COLO668 (cell line): Measurements from ENCODE around the gene FARS2.

Experiments
- DNase-seq: peaks from one replicate; lab custom pipeline; 2025; ENCODE audit not compliant: unreplicated experiment; lab: John Stamatoyannopoulos, UW

The FARS2 gene

DNA sequence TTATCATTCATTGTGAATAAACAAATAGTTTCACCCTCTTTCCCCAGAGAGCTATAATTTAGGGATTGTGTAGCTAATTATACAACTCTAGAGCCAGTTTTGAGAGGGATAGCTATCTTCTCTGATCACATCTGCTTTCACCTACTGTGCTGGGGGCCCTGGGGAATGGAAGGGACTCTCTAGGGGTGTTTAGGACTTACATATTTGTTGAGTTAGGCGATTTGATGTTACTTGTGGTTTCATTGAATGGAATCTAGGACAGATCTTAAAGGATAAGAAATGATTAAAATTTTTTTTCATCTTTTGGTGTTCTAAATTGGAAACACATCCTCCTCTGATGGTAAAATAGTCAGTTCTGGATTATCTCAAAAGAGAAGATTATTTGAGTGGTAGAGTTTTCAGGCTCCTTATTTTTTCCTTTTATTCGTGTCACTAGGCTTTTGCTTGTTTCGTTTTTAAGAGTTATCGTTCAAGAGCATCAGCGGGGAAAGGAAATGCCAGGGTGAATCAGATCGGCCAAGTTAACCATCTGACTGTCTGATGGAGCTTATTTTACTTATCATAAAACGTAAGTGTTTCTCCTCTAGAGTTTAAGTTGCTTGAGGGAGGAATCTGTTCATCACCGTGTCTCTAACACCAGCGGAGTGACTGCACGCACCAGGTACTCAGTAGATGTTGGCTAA lies 236.7 kb downstream of the FARS2 start:
- DNase-seq: no peak

DNA sequence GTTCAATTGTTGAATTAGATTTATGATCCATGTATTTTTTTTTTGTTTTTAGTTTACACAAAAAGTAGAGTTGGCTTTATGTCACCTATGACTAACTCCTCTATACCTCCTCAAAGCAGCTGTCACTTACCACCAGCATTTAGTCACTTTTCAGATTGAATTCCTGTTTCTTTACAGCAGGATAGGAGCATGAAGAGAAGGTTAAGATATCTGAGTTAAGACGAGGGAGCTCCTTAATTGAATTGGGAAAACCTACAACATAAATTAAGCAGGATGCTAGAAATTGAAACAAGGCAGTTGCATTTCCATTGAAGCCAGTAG lies 237.2 kb downstream of the FARS2 start:
- no peak for DNase-seq

DNA sequence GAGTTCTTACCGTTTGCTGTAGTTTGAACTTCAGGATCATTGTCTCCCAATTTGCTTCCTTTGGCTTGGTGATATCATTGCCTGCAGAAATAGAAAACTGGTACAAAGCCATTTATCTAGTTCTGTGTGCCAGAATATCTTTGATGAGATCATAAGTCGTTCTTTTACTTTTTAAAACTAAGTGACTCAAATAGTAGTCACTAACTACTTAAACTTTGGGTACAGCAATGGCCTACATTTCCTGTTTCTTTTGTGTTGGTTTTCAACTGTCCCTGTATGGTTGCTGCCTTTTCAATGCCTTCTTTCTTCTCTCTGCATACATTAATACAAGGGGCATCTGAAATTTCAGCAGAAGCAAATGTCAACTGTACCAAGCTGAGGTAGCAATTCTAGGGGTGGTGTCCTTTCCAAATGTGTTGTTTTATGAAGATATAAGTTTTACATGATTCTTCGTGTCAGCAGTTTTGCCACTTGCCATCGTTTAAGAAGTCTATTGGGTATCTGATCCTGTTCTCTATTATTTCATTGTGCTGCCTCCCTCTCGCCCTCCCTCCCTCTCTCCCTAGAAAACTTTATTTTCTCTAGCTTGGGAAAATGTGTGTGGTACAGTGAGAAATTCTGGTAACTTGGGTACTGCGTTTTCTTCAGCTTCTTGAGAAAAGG lies 238.5 kb downstream of the FARS2 start:
- no peak for DNase-seq

DNA sequence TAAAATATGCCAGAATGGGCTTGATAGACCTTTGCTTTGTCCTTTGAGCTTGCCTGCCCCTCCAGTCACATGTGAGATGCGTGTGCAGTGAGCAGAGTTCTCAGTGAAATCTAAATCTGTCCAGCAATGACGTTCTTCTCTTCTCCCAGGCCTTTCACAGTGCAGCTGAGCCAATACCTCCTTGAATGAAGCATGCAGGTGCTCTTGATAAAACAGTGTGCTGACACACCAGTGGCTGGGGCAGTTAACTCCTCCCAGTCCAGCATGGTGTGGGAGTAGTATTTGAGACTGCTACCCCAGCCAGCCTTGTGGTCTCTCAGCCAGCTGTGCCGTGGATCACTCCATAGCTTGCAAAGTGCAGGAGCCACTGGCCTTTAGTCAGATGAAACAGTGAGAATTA lies 240.5 kb downstream of the FARS2 start:
- peak; percentile 46 for DNase-seq

DNA sequence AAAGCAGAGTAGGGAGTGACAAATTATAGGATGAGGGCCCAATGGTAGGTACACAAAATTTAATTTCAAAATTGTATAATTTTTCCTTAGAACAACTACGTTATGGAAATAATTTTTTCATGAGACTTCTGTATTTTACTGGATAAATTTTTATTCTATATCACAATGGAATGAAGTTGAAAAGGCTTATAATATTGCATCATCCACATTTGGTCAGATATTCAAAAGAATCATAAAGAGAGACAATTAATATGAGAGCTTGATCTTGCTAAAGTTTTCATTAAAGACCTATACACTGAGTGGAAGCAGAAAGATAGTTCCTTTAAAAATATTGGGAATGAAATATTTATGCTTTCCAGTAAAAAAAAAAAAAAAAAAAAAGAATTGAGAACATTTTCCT lies 242.8 kb downstream of the FARS2 start:
- DNase-seq: no peak

DNA sequence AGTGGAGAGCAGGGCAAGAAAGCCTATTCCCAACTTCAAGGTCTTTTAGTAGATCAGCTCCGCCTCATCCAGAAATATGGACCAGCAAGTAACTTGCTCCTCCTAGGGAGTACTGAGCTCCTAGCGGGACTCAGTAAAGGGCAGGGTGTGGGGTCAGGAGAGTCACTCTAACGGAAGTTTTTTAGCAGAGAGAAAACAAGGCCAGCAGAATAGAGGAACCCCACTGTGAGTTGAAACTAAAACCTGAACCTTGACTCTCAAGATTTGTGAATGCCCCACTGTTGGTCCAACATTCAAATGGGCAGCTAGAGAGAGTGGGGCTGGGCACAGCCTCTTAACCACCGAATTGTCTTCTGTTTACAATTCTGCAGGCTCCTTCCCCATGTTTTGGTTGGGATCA lies 244.8 kb downstream of the FARS2 start:
- DNase-seq: no peak

DNA sequence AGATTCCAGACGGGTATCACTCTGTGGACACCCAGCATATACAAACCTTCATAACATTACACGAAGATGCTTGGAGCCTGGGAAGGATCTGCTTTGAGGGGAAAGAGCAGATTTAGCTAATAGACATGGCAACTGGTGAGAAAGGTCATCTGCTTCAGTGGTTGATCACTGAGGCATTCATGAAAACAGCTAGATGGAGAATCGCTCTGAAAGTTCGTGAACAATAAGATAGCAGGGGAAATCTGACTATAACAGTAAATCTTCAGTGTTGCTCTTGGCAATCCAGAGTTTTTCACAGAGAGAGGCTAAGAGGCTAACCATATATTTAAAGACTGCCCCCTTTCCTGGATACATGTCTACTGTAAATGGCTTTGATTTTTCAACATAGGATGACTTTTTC lies 245.3 kb downstream of the FARS2 start:
- DNase-seq: no peak

DNA sequence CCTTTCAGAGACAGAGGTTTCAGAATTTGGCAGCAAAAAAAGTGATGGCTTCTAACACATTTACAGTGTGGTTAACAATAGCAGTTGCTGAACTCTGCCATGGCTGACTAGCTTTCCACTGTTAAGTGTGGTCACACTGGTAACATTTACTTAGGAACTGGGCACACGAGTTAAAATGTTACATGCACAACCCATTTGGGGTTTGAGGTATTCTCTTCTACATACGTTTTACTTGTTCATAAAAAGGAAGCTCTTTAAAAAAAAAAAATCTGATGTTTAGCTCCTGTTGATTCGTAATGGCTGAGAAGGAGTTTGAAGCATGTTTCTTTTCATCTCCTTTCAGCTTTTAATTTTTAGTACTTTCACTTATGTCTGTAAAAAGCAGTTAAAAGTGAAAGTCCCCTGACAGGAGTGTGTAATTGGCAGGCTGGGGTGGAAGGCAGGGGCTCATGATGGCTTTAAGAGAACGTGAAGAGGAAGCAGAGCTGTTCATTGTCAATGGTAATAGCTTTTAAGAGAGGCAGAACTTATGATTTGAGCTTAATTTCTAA lies 245.9 kb downstream of the FARS2 start:
- DNase-seq: no peak

DNA sequence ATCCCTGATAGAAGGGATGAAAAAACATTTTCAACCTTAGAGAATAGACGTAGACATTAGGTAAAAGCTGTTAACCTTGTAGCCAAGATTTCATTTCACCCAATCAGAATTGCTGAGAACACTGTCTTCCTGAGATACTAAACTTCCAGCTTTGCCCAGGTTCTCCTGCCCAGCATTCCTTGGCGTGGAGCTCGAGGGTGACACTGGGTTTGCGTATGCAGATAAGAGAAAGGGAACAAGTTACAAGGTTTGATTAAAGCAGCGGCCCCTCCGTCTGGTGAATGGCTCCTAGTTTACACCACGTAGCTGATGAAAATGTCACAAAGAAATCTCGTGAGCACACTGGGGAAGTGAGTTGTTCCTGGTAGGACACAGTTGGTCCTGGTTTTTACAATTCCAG lies 247.8 kb downstream of the FARS2 start:
- DNase-seq: no peak

DNA sequence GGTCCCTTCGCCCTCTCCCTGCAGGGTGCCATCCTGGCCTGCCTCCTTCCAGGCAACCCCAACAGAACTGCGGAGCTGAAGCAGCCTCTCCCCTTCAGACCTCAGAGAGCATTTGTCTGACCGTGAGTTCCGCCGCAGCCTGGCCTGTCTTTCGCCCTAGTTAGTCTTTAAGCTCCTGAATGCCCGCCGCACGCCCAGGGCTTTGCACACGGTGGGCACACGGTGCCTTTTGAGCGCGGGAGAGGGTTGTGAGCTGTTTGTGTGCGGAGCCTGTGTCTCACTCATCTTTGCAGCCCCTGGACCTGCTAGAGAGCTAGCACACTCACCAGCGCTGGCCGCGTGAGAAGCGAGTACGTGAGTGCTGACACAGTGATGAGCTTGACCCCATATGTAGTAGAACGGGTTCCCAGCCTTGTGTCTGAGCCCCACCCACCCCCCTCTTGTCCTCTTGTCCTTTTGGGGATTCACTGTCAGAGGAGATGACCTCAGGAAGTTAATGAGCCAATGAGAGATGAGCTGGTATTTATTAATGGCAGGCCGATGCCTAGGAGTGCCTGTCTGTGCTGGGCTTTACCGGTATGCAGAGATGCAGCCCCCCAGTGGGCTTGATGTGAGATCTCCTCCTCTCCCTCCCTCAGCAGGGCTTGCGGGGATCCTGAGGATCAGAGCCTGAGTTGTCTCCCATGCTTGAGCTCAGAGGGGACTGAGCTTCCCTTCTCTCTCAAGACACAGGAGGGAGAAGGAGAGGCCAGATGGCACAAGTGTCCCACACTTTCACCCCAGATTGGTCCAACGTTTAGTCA lies 249.2 kb downstream of the FARS2 start:
- DNase-seq: no peak

DNA sequence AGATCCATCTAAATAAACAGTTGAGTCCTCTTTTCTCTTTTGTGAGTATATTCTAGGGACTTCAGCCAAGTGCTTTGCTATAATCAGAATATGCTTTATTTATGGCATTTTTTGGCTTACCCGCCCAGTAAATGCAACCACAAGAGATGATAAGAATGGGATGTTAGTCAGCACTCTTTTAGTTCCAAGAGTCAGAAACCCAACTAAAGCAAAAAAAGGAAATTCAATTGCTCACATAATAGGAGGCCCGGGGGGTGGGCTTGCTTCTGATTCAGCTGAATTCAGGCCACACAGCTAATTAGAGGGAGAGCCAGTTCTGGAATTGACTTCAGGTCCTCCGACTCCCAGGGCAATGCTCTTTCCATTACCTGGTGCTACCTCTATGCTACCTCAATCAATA lies 250.6 kb downstream of the FARS2 start:
- no peak for DNase-seq

DNA sequence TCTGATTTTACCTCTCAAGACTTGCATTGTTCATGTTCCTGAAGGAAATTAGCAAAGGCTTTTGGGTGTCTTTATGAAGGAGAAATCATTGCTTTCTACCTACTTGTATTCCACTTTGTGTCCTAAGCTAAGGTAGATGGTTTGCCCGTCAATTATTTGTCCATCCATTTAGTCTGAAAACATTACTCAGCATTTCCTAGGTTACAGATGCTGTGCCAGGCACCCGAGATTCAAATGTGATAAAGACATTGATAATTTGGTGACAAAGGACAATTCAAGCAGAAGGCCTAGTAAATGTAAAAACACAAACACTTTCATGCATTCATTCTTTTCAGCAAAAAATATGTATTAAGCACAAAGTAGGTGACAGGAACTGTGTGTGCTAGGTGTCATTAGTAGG lies 251.1 kb downstream of the FARS2 start:
- DNase-seq: no peak

DNA sequence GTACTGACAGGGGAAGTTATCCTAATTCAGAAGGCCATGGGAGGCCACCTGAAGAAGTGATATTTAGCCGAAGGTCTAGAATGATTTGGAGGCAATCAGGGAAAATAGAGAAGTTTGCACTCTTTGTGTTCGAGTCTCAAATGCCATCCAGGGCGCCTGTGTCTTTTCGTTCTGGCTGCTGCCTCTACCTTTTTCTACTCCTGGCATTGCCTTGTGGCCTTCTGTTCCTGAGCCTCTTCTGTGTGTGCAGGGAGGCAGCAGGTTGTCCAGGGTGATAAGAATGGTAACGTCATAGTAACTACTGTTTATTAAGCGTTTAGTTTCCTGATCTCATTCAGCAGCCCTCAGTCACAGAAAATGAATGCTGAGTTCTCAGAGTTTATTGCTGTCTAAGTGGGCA lies 252.1 kb downstream of the FARS2 start:
- DNase-seq: no peak

DNA sequence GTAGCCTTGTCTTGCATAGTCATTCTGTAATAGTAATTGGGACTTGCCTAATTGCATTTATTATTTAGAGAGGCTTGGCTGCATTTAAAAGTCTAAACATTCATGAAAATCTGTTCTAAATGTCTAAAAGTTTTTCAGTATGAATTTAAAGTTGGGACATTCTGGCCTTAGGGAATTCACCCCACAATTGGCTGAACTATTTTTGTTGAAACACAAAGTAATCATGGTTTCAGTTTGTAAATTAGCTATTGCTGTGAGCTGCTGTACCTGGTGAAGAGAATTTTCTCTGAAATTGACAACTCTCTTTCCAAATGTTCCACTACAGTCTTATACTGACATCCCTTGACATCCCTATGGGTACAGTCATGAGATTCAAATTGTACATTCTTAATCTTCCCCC lies 253.0 kb downstream of the FARS2 start:
- DNase-seq: no peak

DNA sequence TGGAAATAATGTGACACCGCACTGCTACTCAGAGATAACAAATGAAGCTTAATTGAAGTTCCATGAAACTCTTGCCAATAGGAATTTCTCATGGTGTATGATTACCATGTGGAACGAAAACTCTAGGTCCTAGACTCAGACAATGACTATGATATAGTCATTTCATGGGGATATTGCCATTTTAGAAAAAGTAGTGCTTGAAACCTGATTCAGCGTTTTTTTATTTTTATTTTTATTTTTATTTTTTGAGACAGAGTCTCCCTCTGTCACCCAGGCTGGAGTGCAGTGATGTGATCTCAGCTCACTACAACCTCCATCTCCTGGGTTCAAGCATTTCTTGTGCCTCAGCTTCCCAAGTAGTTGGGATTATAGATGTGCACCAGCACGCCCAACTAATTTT lies 253.9 kb downstream of the FARS2 start:
- DNase-seq: no peak

DNA sequence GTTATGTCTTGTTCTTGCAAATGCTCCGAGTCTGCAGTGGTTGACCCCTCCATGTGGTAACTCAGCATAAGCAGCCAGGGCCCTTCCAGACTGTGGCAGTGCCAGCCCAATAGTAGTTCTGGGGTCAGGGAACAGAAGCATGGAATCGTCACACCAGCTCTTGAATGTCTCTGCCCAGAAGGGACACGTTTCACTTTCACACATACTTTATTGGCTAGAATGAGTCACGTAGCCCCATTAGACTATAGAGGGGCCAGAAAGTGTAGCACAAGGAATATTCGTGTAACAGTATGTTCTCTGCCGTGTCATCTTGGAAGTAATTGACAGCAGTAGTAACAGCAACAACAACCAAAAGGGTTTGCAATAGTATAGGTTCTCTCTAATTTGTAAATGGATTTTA lies 254.7 kb downstream of the FARS2 start:
- DNase-seq: no peak

DNA sequence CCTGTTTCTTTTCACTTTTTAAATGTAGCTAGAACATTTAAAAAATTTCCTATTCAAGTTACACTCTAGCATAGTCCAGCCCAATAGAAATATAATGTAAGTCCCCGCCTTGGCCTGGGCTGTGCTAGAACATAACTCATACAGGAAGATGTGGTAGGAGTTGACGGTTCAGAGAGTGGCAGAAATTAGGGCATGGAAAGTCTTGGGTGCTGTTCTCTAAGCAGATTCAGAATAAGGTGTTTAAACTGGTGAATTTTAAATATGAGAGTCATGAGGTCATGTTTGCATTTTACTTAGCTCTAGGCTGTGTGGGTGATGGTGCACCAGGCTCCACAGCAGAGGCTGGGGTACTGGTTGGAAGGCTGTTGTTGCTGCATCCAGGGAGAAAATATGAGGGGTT lies 256.5 kb downstream of the FARS2 start:
- DNase-seq: no peak

DNA sequence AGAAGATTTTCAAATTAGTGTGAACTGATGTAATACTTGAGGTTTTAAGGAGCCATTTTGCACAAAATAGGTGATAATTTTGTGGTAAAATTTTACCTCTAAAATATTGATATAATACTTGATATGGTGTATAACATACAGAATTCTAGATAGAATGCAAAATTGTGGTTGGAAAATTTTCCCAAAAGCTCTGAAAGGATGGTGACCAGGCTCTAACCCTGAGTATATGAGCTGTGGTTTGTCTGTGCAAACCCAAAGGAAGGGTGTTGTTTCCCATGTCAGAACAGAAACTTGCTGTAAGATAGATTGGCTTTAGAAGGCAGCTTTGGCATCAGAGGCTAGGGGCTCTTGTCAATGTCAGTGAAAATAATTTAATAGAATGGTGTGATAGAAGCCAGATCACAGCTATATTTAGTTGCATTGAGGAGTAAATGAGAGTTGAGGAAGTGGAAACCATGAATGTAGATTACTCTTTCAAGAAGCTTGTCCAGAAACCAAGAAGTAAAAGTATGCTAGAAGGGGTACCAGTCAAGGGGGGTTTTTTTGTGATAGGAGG lies 257.7 kb downstream of the FARS2 start:
- DNase-seq: no peak

DNA sequence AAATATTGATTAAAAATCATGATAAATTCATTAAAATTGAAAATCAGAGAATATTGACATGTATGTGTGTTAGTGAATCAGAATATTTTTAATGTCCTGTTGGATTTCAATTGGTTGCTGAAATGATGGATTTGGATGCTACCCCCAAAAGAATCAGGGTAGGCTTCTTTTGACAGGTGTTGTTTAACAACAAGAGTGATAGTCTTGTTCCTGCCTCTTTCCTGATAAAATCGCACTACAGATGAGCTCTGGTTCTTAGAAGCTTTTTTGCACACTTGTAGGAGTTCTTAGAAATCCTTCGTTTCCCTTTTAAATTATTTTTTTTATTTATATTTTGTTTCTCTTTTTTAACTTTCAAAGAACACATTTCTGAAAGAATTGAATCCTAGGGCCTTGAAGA lies 259.5 kb downstream of the FARS2 start:
- no peak for DNase-seq

DNA sequence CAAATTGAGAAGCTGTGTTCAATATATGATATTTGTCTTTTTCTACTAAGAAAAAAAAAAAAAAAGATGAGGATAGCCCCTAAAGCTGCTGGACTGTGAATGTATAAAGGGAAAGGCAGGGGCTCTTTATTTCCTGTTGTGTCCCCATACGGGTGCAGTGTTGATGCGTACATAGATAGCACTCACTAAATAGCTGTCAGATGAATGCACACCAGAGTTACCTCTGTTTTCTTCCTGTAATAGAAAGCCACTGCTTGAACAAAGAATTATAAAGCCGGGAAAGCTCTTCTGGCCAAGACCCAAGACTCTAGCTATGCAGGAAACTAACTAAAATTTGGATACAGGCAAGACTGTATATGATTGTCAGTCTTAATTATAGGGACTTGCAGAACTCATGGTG lies 260.0 kb downstream of the FARS2 start:
- DNase-seq: no peak

DNA sequence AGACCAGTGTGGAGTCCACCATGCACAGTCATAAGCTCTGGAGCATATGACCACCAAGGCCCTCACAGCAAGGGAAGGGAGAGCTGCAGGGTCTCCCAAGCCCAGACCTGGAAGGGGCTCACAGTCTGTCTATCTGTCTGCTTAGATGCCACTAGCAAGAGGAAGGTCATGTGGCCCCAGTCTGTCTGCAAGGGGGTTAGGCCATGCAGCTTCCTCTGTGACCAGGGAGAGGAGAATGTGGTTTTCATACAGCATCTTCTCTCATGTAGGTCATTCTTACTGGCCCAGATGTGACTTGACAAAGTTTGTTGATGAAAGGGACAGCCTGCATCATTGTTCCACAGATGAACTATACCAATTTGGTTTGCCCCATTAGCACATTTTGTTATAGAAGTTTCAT lies 260.8 kb downstream of the FARS2 start:
- no peak for DNase-seq

DNA sequence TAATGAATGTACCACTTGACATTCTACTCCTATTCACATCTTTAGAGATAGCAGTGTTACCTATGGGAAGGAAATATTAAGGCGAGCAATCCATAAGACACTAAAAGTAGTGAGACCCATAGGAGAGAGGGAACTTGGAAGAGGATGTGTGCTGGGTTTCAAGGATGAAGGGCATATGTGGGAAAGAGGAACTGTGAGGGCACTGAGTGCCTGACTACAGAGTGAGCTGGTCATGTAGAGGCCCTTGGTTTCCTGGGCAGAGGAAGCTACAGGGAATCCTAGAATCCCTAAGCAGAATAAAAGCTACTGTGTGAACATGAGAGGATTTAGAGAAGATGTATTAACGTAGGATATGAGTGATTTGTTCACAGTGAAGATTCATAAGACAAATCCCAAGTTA lies 262.8 kb downstream of the FARS2 start:
- DNase-seq: no peak
